SKM-1 (cell line): ENCODE data around the gene TUSC2.

Experiments used
- DNase-seq: peaks from one replicate; lab custom pipeline; 2025; ENCODE audit not compliant: unreplicated experiment; lab: John Stamatoyannopoulos, UW

Gene TUSC2

DNA sequence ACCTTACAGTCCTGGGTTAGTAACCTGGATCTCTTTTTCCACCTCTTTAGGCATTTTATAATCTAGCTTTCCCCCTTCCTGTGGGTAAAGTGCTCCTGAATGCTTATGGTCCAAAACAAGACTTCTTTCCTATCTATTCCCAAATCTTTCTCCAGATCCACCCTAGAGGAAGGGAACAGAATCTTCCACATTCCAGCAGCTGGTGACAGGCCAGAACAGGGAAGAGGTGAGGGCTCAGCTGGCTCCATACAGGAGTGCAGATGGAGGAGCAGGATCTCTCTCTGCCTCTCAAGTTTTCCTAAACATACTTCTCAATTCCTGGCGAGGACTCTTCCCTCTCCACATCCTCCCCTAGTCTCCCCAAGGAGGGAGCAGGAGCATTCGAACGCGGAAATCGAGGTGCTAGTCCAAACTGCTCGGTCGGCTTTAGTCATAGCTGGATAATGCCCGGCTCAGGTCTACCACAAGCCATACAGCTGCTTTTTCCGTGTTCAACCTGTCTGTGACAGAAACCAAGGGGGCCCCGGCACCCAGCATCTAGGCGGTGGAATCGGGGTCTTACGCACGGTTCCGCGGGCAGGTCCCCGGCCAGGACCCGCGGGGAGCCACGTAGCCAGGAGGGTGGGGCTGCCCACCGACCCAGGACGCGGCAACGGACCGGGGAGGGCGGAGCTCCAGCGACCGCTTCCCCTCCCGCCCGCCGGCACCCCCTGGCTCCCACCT is 8.6 kb upstream of the TUSC2 start:
- DNase-seq = no peak

- DNase-seq = no peak
These were observed 6.5 kb upstream of the TUSC2 start for GRCh38 chr3:50334339-50335075.

DNA sequence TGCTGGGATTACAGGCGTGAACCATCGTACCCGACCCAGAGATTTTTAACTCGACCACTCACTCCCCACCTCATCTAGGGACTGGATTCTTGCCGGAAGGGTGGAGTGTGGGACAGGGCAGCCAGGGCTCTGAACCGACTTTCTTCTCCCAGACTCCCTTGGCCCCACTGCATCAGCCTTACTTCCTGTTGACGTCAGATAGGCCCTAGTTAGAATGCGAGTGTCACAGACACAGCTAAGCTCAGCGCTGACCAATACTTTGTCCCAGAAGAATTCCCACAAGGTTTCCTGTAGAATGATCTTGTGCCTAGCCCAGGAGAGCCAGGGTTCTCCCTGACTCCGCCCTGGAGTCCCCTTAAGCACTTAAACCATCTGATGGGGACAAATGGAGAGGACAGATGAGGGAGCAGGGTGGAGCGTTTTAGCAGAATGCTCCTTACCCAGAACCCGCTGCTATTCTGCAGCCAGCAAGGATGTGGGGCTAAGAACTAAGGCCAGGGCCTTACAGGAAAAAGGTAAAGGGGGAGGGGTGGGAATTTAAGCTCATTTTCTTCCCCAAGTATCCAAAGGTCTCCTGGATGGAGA is 5.8 kb upstream of the TUSC2 start:
- no peak for DNase-seq

GRCh38 chr3:50331364-50331907 is 3.4 kb upstream of the TUSC2 start:
- no peak for DNase-seq

- DNase-seq = no peak
These were observed 2.3 kb upstream of the TUSC2 start for GRCh38 chr3:50330330-50330729.

DNA sequence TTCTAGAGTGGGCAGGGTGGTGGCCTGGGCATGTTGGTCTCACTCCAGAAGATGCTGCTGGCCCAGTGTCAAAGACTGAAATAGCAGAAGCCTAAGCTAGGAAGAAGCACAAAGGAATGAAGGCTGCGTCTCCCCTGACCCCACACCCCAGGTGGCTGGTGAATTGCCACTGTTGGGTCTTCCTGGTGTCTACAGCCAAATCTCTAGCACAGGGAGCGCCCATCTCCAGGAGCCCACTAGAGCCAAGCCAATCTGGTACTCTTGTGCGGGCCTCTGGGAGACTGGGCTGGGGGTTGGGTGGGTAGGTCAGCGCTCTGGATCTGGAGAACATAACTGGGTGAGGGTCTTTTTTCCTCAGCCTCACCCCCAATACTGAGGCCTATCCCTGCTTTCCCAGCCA is 894 bp downstream of the TUSC2 start:
- no peak for DNase-seq

- no peak for DNase-seq
These were observed 1.9 kb downstream of the TUSC2 start for GRCh38 chr3:50326182-50326541.

DNA sequence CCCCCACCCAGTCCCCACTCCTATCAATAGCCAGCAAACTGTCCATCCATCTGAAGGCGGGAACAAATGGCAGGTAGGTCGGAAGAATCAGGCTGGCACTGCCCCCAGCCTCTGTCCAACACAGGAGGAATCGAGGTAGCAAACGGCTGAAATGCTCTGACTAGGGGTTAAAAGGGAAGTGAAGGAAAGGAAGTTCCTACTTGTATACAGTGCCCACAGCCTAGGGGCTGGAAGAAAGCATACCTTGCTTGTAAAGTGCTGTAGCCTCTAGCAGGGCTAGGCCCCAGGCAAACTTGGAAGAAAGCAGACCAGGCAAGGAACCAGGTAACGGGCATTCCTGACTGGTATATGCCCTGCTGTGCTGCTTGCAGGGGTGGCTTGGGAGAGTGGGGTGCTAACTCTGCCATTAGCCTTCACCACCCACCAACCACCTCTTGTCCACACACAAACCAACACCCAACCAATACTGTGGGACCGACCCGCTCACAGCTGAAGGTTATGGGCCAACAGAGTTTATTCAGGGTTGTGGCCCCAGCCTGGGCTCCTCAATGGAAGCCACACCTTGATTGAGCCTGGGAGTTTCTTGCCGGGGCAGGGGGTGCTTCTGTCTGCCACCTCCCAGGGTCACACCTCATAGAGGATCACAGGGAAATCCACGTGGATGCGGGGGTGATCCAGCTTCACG is 2.4 kb downstream of the TUSC2 start:
- DNase-seq = no peak

DNA sequence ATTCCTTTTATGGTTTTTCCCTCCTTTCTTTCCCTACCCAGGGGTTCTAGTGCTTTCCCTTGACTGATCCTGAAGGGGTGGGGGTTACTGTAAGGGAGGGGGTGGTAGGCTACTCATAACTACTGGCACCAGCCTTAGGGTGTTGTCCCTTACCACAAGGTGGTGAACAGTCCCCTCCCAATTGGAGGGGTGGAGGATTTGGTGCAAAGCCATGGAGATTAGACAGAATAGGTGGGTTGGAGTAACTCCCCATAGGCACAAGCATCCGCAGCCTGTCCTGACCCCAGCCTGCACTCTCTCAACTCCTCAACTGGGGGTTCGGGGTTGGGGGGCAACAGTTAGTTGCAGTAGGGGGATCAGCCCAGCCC is 2.9 kb downstream of the TUSC2 start:
- no peak for DNase-seq

- DNase-seq = no peak
These were observed 3.5 kb downstream of the TUSC2 start for GRCh38 chr3:50324351-50325112.

DNA sequence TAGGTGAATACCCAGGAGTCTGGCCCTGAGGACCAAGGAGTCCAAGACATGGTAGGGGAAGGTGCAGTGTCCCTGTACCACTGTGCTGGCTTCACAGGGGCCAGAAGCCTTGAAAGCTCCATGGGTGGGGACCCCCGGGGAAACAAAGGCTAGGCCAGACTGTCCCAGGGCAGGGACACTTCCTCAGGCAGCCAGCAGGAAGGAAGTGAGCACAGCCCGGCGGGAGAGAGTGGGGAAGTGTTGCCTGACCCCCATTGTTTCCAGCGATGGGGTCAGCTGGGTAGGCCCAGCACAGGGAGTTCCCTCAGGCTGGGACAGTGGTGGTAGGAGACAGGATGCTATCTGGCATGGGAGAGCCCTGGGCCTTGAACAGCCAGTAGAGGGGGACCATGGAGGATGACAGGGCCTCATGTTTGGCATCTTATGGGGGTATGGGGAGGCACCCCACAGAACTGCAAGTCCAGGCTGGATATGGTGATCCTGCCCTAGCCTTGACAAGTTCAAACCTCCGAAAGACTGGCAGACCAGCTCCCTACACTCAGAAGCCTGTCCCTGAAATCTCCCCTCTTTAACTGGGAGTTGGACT is 4.3 kb downstream of the TUSC2 start:
- DNase-seq = no peak

GRCh38 chr3:50323092-50323600 is 4.9 kb downstream of the TUSC2 start:
- DNase-seq = no peak

DNA sequence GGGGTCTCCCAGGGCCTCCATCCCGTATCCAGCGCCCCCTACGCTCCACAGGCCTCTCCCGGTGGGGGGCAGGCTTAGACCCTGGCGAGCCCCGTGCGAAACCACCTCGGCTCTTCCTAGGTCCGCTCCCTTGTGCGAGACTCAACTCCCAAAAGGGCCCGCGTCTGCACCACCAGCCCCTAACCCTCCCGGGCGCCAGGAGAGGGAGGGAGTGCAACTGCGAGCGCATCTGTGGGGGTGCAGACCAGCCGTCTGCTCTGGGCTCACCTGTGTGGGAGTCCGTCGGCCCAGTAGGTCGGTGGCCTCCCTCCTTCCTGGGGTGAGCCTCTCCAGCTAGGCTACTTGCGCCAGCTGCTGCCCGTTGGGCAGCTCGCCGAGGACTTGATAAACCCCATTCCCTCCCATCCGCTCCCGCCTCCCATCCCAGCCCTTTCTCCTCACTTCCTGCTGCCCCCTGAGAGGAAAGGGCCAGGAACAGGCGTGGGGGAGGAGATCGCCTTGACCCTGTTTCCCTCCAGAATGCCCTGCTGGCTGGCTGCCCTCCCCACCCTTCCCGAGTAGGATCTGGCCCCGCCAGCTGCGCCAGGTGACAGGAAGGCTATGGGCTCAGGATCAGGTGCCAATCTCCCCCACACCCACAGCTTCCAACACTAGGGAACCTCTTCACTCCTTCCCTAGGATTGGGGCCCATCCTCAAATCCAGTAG is 5.5 kb downstream of the TUSC2 start, which contains the start of gene HYAL2:
TSS of gene HYAL2 (minus strand) at position 360 of the 706 bp plus-strand sequence. CDS start 2,256 bp downstream, outside the sequence.
- no peak for DNase-seq

- DNase-seq = no peak
These were observed 6.0 kb downstream of the TUSC2 start for GRCh38 chr3:50322115-50322385.

DNA sequence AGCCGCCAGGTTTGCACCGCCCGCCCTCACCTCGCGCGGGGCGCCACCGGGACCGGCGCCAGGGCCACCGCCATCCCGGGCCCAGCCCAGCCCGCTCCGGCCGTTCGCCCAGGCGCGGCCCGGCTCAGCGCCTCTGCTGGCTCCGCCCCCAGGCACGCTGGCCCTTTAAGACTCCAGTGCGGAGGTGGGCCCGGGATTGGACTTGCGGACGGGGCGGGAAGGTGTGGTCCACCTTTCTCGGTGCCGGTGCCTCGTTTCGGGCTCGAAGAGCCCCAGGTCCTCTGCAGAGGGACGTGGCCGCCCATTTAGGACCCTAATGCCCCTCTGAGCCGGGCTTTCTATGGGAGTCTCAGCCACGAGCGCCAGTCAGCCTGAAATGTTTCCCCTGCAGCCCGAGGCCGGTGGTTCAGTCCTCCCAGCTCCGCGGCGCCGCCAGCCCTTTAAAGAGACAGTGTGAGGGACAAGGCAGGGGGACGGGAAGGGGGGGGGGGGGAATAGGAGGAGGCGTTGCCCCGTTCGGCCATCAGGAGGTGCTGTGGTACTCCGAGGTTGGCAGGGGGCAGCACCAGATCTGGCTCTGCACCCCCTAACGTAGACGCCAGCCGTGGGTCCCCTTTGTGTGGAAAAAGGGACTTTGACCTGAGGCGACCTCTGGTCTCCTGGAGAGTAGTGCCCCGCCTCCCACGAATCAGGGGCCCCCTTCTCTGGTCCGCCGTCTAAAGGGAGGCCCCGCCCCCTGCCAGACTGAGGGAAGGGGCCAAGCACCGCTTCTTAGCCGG is 6.5 kb downstream of the TUSC2 start:
- peak; percentile 73 for DNase-seq

DNA sequence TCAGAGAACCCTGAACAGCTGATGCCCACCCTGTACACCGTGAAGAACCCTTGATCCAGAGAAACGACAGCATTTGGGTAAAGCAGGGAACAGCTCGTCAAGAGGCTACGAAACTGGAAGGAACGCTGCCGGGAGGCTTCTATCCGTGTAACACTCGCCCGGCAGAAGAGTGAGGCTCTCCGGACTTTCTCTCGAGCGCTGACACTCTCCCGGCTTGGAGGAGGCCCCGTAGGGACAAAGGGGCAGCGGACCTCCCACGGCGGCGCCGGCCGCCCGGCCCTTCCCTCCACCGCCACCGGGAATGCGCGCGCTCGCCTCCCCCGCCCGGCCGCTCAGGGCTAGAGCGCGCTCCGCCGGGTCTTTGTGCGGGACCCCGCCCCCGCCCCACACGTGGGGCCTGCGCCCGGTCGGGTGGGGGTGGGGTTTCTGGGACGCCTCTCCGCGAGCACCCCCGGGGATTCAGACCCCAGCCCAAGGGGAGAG is 7.1 kb downstream of the TUSC2 start:
- no peak for DNase-seq

DNA sequence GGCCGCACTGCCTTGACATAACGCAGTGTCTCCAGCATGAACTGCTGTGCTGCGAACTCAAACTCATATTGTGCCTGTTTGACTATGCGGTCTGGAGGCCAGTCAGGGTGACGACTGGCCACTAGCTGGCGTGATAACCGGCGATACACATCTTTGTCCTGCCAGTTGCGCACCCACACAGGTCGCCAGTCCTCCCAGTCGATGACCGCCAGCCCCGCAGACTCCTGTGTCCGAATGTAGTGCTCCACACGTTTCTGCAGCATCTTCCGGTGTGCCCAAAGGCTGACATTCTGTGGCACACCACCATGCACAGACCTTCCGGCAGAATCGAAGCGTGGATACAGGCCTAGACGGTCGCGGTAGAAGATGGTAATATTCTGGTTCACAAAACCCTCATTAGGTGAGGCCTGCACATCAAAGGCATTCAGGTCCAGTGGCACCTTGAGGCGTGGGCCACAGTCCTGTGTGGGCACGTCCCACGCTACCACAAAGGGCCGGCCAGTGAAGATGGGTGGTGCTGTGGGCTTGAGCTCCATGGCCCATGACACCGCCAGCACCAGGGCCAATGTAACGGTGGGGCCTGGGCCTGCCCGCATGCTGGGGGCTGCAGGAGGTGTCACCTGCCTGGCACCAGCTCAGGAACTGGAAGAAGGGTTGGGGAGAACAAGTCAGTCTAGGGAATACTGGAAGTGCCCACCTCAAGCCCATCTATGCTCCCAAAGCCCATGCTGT is 8.0 kb downstream of the TUSC2 start:
- no peak for DNase-seq
